Sigmoid colon (tissue), 7 donors: Measurements from ENCODE around the gene PPM1A. TPM values are rescaled to one million over a fixed set of nuclear protein-coding genes. Genes with fewer than 3 reads are reported as not detected.

Experiments used
- DNase-seq: peaks from one replicate; pipeline ENCODE4 v3.0.0-alpha.2; 2019
- H3K27ac ChIP-seq, 4 donors: fragments of 200-600 bp; sonication (generic); one replicate each; pipeline ENCODE4 v1.5.1; 2016 to 2019; ENCODE audit warnings: mild to moderate bottlenecking in 1 of 4
- H3K27me3 ChIP-seq, 3 donors: fragments of 200-600 bp; sonication (generic); one replicate each; pipeline ENCODE4 v1.5.1; 2019; ENCODE audit warnings: mild to moderate bottlenecking in 1 of 3
- H3K36me3 ChIP-seq, 4 donors: fragments of 200-600 bp; sonication (generic); one replicate each; pipeline ENCODE4 v1.5.1; 2016 to 2019
- H3K4me1 ChIP-seq, 4 donors: fragments of 200-600 bp; sonication (generic); one replicate each; pipeline ENCODE4 v1.5.1; 2017 to 2019
- H3K4me3 ChIP-seq, 4 donors: fragments of 200-600 bp; sonication (generic); one replicate each; pipeline ENCODE4 v1.5.1; 2017 to 2019; ENCODE audit warnings: mild to moderate bottlenecking in 2 of 4, moderate library complexity in 1 of 4
- H3K9me3 ChIP-seq, 4 donors: fragments of 200-600 bp in 3 of 4; sonication (generic) in 3 of 4; one replicate each; pipeline versions ENCODE4 v1.5.1 to v1.6.1; 2013 to 2019
- CTCF ChIP-seq, 4 experiments: fragments of 450-650 bp in 3 of 4; fragments of 200-600 bp in 1 of 4; IDR thresholded peaks; one replicate each; pipeline ENCODE4 v1.5.1; 2016 to 2019; ENCODE audit warnings: antibody characterized with exemption in 4 of 4, mild to moderate bottlenecking in 3 of 4, moderate library complexity in 2 of 4
- EP300 ChIP-seq, 4 donors: sonication (generic); formaldehyde crosslinking; IDR thresholded peaks; one replicate each; pipeline ENCODE4 v1.6.1; 2017; ENCODE audit warnings: antibody characterized with exemption in 4 of 4
- POLR2A ChIP-seq, 2 donors: fragments of 450-650 bp; IDR thresholded peaks; one replicate each; pipeline ENCODE4 v1.6.1; 2016; ENCODE audit warnings: antibody characterized with exemption in 2 of 2, mild to moderate bottlenecking in 2 of 2, moderate library complexity in 2 of 2
- POLR2AphosphoS5 ChIP-seq, 4 donors: sonication (generic); formaldehyde crosslinking; IDR thresholded peaks; one replicate each; pipeline ENCODE4 v1.6.1; 2017; ENCODE audit warnings: antibody characterized with exemption in 4 of 4
- WGBS, 2 donors: extraction: QIAGEN DNeasy Blood & Tissue Kit; methylation state at CpG; one replicate each; pipeline ENCODE4 v1.1.7; 2013; 5-methylcytosine and 5-hydroxymethylcytosine counted together
- intact Hi-C: fragments of 100-400 bp; cut with DNase I; formaldehyde crosslinking; loops from one replicate; pipeline ENCODE4 v1.15.1; 2023
- polyA plus RNA-seq, 3 donors: library from polyadenylated mRNA; stranded (reverse); fragments of 200-250 nt; gene quantifications; one replicate each; pipeline ENCODE4 v1.2.3, GENCODE V29; 2013
- total RNA-seq, 4 donors: library from RNA; depleted of rRNA; stranded (reverse); fragments of >200 nt; gene quantifications; one replicate each; pipeline ENCODE4 v1.1.0, GENCODE V29; 2016
- donor health status: healthy with polysubstance abuse.
- donor health status: Bipolar disorder and iron deficiency.
- donor health status: healthy.

Gene PPM1A
- total and polyA plus RNA-seq, 7 donors = 34.9 to 116 (median 55.6) TPM

- TF ChIP-seq POLR2AphosphoS5 (IDR thresholded peaks at IDR 0.05) (no peak), POLR2A (IDR thresholded peaks at IDR 0.05) (no peak), EP300 (IDR thresholded peaks at IDR 0.05) (no peak), CTCF (IDR thresholded peaks at IDR 0.05) (no peak)
- no peak overlapping the region for H3K4me3 ChIP-seq
- peaks cover 0 to 13% (median 10%) of the 10 kb centered on the region in 4 donors for H3K4me1 ChIP-seq
- 78 to 85% methylated on average over 1 of the region's 1 CpG for WGBS, 2 donors
- intact Hi-C loops = no loop called here
- no peak overlapping the region for H3K27ac ChIP-seq
- DNase-seq = no peak
- no peaks in the 10 kb centered on the region for H3K27me3 ChIP-seq
- peaks cover 0 to 3% (median 0%) of the 10 kb centered on the region in 4 donors for H3K9me3 ChIP-seq
- H3K36me3 ChIP-seq = no peaks in the 10 kb centered on the region
Observed at GRCh38 chr14:60302663-60303062, 53.6 kb downstream of the PPM1A start.

- no peaks in the 10 kb centered on the region for H3K27me3 ChIP-seq
- no peak overlapping the region for H3K27ac ChIP-seq
- no peak for DNase-seq
- TF ChIP-seq POLR2A (IDR thresholded peaks at IDR 0.05) (no peak), CTCF (IDR thresholded peaks at IDR 0.05) (no peak), POLR2AphosphoS5 (IDR thresholded peaks at IDR 0.05) (peak in 2 of 4 donors; percentile 31 to 37)
- peaks cover 0 to 3% (median 0%) of the 10 kb centered on the region in 4 donors for H3K9me3 ChIP-seq
- no peak overlapping the region for H3K4me3 ChIP-seq
- H3K4me1 ChIP-seq = peaks cover 0 to 13% (median 10%) of the 10 kb centered on the region in 4 donors
- no peaks in the 10 kb centered on the region for H3K36me3 ChIP-seq
- WGBS, 2 donors = 71 to 81% methylated on average over 7 of the region's 7 CpGs
- intact Hi-C loops = no loop called here
Observed at GRCh38 chr14:60303745-60304144, 54.7 kb downstream of the PPM1A start.

GRCh38 chr14:60304509-60304908 is 55.5 kb downstream of the PPM1A start:
- Histone ChIP-seq H3K27ac (no peak overlapping the region), H3K4me1 (peaks cover 0 to 13% (median 10%) of the 10 kb centered on the region in 4 donors), H3K4me3 (no peak overlapping the region), H3K27me3 (no peaks in the 10 kb centered on the region), H3K9me3 (peaks cover 0 to 3% (median 0%) of the 10 kb centered on the region in 4 donors), H3K36me3 (no peaks in the 10 kb centered on the region)
- no peak for TF ChIP-seq EP300 (IDR thresholded peaks at IDR 0.05)
- 28 to 67% methylated on average over 7 of the region's 7 CpGs for WGBS, 2 donors
- no peak for DNase-seq
- intact Hi-C loops = no loop called here

GRCh38 chr14:60309867-60310552 is 61.0 kb downstream of the PPM1A start:
- H3K27ac ChIP-seq = no peak overlapping the region
- H3K36me3 ChIP-seq = no peaks in the 10 kb centered on the region
- no peak for TF ChIP-seq POLR2AphosphoS5 (IDR thresholded peaks at IDR 0.05)
- no peak for TF ChIP-seq POLR2A (IDR thresholded peaks at IDR 0.05)
- TF ChIP-seq CTCF (IDR thresholded peaks at IDR 0.05) = no peak
- no peak for TF ChIP-seq EP300 (IDR thresholded peaks at IDR 0.05)
- no peaks in the 10 kb centered on the region for H3K27me3 ChIP-seq
- WGBS, 2 donors = 69 to 88% methylated on average over 3 of the region's 3 CpGs
- no peak for DNase-seq
- intact Hi-C loops = no loop called here
- H3K9me3 ChIP-seq = peaks cover 0 to 3% (median 0%) of the 10 kb centered on the region in 4 donors
- no peaks in the 10 kb centered on the region for H3K4me1 ChIP-seq
- no peak overlapping the region for H3K4me3 ChIP-seq

GRCh38 chr14:60311417-60311816 is 62.4 kb downstream of the PPM1A start:
- no peaks in the 10 kb centered on the region for H3K36me3 ChIP-seq
- no peaks in the 10 kb centered on the region for H3K27me3 ChIP-seq
- TF ChIP-seq EP300 (IDR thresholded peaks at IDR 0.05) (no peak), POLR2A (IDR thresholded peaks at IDR 0.05) (no peak), POLR2AphosphoS5 (IDR thresholded peaks at IDR 0.05) (no peak), CTCF (IDR thresholded peaks at IDR 0.05) (no peak)
- WGBS, 2 donors = 44 to 62% methylated on average over 4 of the region's 4 CpGs
- no peaks in the 10 kb centered on the region for H3K4me1 ChIP-seq
- no peak overlapping the region for H3K27ac ChIP-seq
- H3K9me3 ChIP-seq = peaks cover 0 to under 1% (median 0%) of the 10 kb centered on the region in 4 donors
- H3K4me3 ChIP-seq = no peak overlapping the region
- DNase-seq = no peak
- intact Hi-C loops = loop anchor here (1.0 kb wide), 1 partner anchor 8 kb away; no protein-coding TSS in a partner anchor
